Activated CD4-positive, CD25-positive, alpha-beta regulatory T cell treated with anti-CD3 and anti-CD28 coated beads, Interleukin-2, amount 50 U/mL, for 16 hours (primary cell): Measurements from ENCODE around the gene METAP2.

Experiments
- DNase-seq: peaks from one replicate; pipeline ENCODE4 v3.0.0-alpha.2; 2020; ENCODE audit warnings: low read depth, low spot score

Gene METAP2

DNA sequence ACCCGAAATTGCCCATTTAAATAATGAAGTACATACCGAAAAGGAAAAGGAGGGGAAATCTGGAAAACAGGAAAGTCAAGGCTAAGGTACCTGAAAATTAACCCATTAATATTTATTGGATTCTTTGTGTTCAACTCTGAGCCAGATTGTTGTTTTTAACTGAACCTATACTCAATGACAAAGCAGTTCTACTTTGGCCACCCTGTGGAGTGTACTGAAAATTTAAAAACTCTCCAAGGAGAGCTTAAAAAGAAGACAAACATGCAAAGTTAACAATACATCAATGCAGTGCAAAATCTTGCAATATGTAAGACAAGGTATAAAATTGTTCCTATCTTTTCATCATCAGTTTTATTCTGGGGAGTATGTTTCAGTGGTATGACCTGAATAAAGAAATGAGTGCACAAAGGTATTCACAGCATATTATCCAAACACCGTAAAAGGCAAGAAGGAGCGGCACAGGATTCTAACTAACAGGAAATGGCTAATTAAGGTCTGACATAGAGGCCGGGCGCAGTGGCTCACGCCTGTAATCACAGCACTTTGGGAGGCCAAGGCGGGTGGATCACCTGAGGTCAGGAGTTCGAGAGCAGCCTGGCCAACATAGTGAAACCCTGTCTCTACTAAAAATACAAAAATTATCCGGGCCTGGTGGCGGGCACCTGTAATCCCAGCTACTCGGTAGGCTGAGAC lies 75.6 kb downstream of the METAP2 start:
- no peak for DNase-seq

DNA sequence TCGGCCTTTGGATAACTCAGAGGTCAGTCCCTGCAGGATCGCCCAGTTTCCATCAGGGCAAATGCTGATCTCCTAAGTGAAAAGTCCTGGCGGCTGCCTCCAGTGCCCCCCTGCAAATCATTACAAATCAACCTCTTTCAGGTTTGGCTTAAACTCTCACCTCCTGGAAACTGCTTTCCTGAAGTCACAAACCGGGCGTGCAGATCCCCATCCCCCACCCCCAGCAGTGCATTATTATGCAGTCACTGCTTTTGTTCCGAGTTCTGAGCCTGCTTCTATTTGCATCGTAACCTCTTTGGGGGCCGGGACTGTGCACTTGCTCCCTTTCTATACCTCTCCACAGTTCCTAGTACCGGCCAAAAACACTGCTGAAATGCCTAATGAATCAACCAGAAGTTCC lies 77.4 kb downstream of the METAP2 start, which contains the start of gene USP44:
USP44 (minus strand) TSS at position 172 of the 400 bp plus-strand sequence. CDS start 17,220 bp downstream, outside the sequence.
- DNase-seq = no peak

DNA sequence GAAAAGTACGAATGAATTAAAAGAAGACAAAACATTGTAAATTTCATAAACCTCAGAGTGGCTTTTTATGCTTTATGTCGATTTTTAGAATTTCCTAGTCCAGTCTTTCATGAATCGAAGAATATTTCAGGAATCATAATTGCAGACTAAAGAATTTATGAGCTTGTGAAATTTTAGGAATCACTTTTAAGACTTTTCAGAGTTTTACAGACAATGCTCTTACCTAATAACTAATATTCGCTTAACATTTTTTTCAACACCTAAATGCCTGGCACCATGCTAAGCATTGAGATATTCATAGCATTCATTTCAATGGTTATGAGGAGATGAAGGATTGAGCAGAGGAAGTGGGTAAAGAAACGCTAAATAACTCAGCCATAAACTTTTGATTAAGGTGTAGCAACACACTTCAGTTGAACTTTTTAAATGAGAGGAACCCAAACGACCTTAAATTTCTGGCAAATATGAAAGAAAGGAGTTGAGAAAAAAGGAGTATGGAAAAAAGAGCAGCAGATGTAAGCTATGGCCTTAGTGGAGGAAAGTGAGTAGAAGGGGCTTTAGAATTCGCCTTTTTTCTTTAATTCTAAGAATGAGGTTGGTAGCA lies 78.1 kb downstream of the METAP2 start:
- DNase-seq = no peak

DNA sequence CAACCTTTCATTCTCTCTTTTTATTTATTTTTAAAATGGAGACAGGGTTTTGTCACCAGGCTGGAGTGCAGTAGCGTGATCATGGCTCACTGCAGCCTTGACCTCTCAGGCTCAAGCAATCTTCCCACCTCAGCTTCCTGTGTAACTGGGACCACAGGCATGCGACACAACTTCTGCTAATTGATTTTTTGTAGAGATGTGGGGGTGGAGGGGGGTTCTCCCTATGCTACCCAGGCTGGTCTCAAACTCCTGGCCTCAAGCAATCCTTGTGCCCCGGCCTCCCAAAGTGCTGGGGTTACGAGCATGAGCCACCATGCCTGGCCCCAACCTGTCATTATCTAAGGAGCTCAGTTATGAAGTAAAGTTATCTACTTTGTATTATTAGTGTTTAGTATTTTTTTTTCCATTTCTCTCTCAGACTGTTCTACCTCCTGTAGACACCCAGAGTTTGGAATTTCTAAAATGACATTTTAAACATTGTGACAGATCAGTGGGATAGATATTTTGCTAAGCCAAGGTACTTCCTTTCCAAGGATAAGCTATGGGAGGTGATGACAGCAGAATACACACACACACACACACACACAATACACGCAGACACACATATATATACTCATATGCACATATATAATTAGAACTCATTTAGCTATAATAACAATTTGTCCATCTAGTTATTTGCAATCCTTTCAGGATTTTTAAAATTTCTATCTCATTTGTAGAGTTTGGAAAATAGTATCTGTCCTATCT lies 79.4 kb downstream of the METAP2 start:
- no peak for DNase-seq

DNA sequence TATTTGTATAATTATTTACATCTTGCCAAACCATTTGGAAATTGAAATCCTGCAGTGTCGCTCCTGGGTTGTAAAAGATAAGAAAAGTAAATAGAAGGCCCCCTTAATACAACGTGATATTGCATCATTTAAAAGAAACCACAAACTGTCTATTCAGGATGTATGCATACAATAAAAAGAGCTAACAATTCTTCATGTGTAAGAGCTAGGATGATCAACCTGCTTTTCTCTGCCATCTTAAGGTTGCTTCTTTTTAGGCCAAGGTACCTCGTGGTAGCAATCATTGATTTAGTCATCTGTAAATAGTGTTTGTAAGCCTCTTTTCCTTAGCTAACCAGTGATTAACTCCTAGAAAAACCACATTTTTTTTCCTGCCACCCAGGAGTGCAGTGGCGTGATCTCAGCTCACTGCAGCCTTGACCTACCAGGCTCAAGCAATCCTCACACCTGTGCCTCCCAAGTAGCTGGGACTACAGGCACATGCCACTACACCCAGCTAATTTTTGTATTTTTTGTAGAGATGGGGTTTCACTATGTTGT lies 80.7 kb downstream of the METAP2 start:
- no peak for DNase-seq

DNA sequence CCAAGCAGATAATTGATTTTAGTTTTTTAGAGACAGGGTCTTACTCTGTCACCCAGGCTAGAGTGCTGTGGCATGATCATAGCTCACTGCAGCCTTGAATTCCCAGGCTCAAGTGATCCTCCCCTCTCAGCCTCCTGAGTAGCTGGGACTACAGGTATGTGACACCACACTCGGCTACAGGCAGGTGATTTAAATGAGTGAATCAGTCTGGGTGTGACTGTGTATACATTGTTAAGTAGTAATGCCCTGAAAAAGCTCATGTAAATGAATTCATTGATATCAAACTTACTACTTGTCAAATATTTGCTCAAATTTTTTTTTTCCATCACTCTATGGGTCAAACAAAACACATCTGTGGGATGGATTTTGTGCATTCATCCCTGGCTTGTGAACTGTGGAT lies 83.7 kb downstream of the METAP2 start:
- no peak for DNase-seq
